Endothelial cell of umbilical vein (primary cell): ENCODE results near the gene ZNF740. TPM values are rescaled to one million over a fixed set of nuclear protein-coding genes. Genes with fewer than 3 reads are reported as not detected.
A peak's percentile ranks its signal among the peaks of the same experiment; 100 is the strongest.

Source experiments
- BruUV-seq: library from RNA; stranded (reverse); fragments of 400-500 nt; replicated peaks from 2 replicates; lab custom pipeline; 2021; lab: Mats Ljungman, UMichigan
- CTCF ChIA-PET: fragments of 300-600, 350-600 bp; sonication (Branson Sonifier 250); formaldehyde crosslinking; loops from one replicate; lab custom pipeline; 2021; ENCODE audit warnings: antibody characterized with exemption, inconsistent platforms; lab: Charles Lee
- POLR2A ChIA-PET: fragments of 300-600, 350-600 bp; sonication (Branson Sonifier 250); formaldehyde crosslinking; loops from one replicate; lab custom pipeline; 2021; ENCODE audit warnings: antibody characterized with exemption, inconsistent platforms; lab: Charles Lee
- DNase-seq: peaks from one replicate; pipeline ENCODE4 v3.0.0-alpha.2; 2011; ENCODE audit warnings: low read depth, low spot score
- FAIRE-seq: peaks from 2 replicates; lab custom pipeline; 2011; peaks lifted over from hg19 to GRCh38; lab: Jason Lieb, UNC
- H2AFZ ChIP-seq: 2 replicates; pipeline ENCODE4 v1.6.0; 2012; ENCODE audit warnings: low read depth, low read length, control low read depth, inconsistent platforms
- H3K27ac ChIP-seq: 2 replicates; pipeline ENCODE4 v1.5.1; 2011; ENCODE audit warnings: low read depth, mild to moderate bottlenecking, control low read depth, low read length, moderate library complexity; ENCODE audit not compliant: insufficient read depth
- H3K27me3 ChIP-seq, 2 experiments: 2 replicates each; pipeline versions ENCODE4 v1.6.0 to v1.6.1; 2011; ENCODE audit warnings: low read length in 2 of 2, mixed read lengths in 1 of 2; ENCODE audit not compliant: control insufficient read depth in 2 of 2, insufficient read depth in 2 of 2
- H3K36me3 ChIP-seq, 2 experiments: 2 replicates in 1 of 2; 3 replicates in 1 of 2; pipeline ENCODE4 v1.5.1; 2011; ENCODE audit warnings: low read length in 2 of 2, mild to moderate bottlenecking in 1 of 2, moderate library complexity in 1 of 2; ENCODE audit not compliant: control insufficient read depth in 2 of 2, insufficient read depth in 2 of 2; ENCODE audit errors: extremely low read depth in 1 of 2
- H3K4me1 ChIP-seq: 3 replicates; pipeline ENCODE4 v1.5.1; 2011; ENCODE audit warnings: mild to moderate bottlenecking, low read length; ENCODE audit not compliant: control insufficient read depth, insufficient read depth; ENCODE audit errors: extremely low read depth
- H3K4me2 ChIP-seq: 2 replicates; pipeline ENCODE4 v1.6.1; 2011; ENCODE audit warnings: low read length, control low read depth, mixed read lengths; ENCODE audit not compliant: insufficient read depth
- H3K4me3 ChIP-seq, 3 experiments: fragments of 200-600 bp in 1 of 3; sonication (generic), shearing (Covaris generic) in 1 of 3; replicated peaks in 1 of 3; 2 replicates each; pipeline ENCODE4 v1.5.1; 2011 to 2016; ENCODE audit warnings: control low read depth in 3 of 3, low read length in 3 of 3, mild to moderate bottlenecking in 2 of 3, inconsistent platforms in 1 of 3, low read depth in 1 of 3, moderate library complexity in 1 of 3; ENCODE audit not compliant: insufficient read depth in 1 of 3
- H3K79me2 ChIP-seq: 2 replicates; pipeline ENCODE4 v1.6.0; 2012; ENCODE audit warnings: low read length, inconsistent platforms; ENCODE audit not compliant: control insufficient read depth, insufficient read depth
- H3K9ac ChIP-seq: replicated peaks from 2 replicates; pipeline ENCODE3; 2011; ENCODE audit warnings: low read length, control low read depth; ENCODE audit not compliant: insufficient read depth; ENCODE audit errors: extremely low read depth
- H3K9me1 ChIP-seq: replicated peaks from 3 replicates; pipeline ENCODE4 v1.6.0; 2011; ENCODE audit warnings: mild to moderate bottlenecking, low read length; ENCODE audit not compliant: control insufficient read depth, insufficient read depth; ENCODE audit errors: extremely low read depth
- H3K9me3 ChIP-seq: replicated peaks from 2 replicates; pipeline ENCODE4 v1.5.1; 2012; ENCODE audit warnings: low read length, inconsistent platforms; ENCODE audit not compliant: control insufficient read depth, insufficient read depth
- H4K20me1 ChIP-seq: replicated peaks from 2 replicates; pipeline ENCODE3; 2011; ENCODE audit warnings: mild to moderate bottlenecking, low read length; ENCODE audit not compliant: control insufficient read depth, insufficient read depth; ENCODE audit errors: extremely low read depth
- EZH2 ChIP-seq: IDR thresholded peaks from 2 replicates; pipeline ENCODE4 v1.6.1; 2012; ENCODE audit warnings: borderline replicate concordance, low read depth, mild to moderate bottlenecking, moderate library complexity, low read length, inconsistent platforms; ENCODE audit not compliant: severe bottlenecking
- FOS ChIP-seq: IDR thresholded peaks from 2 replicates; pipeline ENCODE4 v1.6.1; 2011; ENCODE audit warnings: mild to moderate bottlenecking, low read length, moderate library complexity, borderline replicate concordance; ENCODE audit not compliant: insufficient read depth
- GATA2 ChIP-seq: IDR thresholded peaks from 2 replicates; pipeline ENCODE4 v1.7.0; 2011; ENCODE audit warnings: low read depth, mild to moderate bottlenecking, moderate library complexity, mixed read lengths, low read length; ENCODE audit not compliant: insufficient read length, insufficient read depth
- JUN ChIP-seq: IDR thresholded peaks from 2 replicates; pipeline ENCODE4 v1.6.1; 2011; ENCODE audit warnings: borderline replicate concordance, low read depth; ENCODE audit not compliant: insufficient read length, insufficient read depth
- MAX ChIP-seq: IDR thresholded peaks from 2 replicates; pipeline ENCODE4 v1.6.1; 2011; ENCODE audit not compliant: insufficient read depth, insufficient read length
- MYC ChIP-seq: IDR thresholded peaks from one replicate; pipeline ENCODE4 v1.6.1; 2011; ENCODE audit warnings: mild to moderate bottlenecking, low read depth, low read length
- POLR2A ChIP-seq: IDR thresholded peaks from 2 replicates; pipeline ENCODE4 v1.6.1; 2012; ENCODE audit warnings: low read depth, mild to moderate bottlenecking, control low read depth, low read length
- POLR2AphosphoS5 ChIP-seq: IDR thresholded peaks from 2 replicates; pipeline ENCODE4 v1.6.1; 2012; ENCODE audit warnings: low read depth, mild to moderate bottlenecking, control low read depth, low read length, moderate library complexity; ENCODE audit not compliant: insufficient read depth
- dilution Hi-C: fragments of 300-500 bp; cut with MboI; formaldehyde crosslinking; loops from one replicate; pipeline ENCODE4 v1.15.0; 2019; ENCODE audit warnings: low sequenced_read_pairs; ENCODE audit not compliant: extremely low pct_ligation_motif_present
- intact Hi-C: fragments of 100-400 bp; cut with micrococcal nuclease; formaldehyde crosslinking; loops from one replicate; pipeline ENCODE4 v1.10.0; 2022
- polyA plus RNA-seq, 4 experiments: library from polyadenylated mRNA; depleted of rRNA in 3 of 4; stranded (reverse) in 3 of 4; unstranded in 1 of 4; fragments of >200 nt; gene quantifications; 2 replicates each; pipeline versions ENCODE4 v1.2.1 to v1.2.3, GENCODE V29; 2011 to 2012; ENCODE audit warnings: missing spikeins in 1 of 4
- total RNA-seq: library from RNA; stranded (reverse); gene quantifications from 2 replicates; pipeline ENCODE4 v1.2.3, GENCODE V29; 2021
- TF ChIP-seq, protein P1 (sequence below), 2 donors: IDR thresholded peaks; 1 replicate in 1 of 2; 2 replicates in 1 of 2; pipeline ENCODE4 v1.5.1; 2011; ENCODE audit warnings: low read length in 2 of 2, mild to moderate bottlenecking in 2 of 2, moderate library complexity in 2 of 2, control low read depth in 1 of 2, inconsistent platforms in 1 of 2, low read depth in 1 of 2; ENCODE audit not compliant: insufficient read depth in 1 of 2; ENCODE audit errors: extremely low read depth in 1 of 2

The ZNF740 gene
- total and polyA plus RNA-seq, 2 donors (not counting 3 experiments of a cell fraction or from before 2014, with no cell fraction given), result 10.5 to 38.1 TPM

DNA sequence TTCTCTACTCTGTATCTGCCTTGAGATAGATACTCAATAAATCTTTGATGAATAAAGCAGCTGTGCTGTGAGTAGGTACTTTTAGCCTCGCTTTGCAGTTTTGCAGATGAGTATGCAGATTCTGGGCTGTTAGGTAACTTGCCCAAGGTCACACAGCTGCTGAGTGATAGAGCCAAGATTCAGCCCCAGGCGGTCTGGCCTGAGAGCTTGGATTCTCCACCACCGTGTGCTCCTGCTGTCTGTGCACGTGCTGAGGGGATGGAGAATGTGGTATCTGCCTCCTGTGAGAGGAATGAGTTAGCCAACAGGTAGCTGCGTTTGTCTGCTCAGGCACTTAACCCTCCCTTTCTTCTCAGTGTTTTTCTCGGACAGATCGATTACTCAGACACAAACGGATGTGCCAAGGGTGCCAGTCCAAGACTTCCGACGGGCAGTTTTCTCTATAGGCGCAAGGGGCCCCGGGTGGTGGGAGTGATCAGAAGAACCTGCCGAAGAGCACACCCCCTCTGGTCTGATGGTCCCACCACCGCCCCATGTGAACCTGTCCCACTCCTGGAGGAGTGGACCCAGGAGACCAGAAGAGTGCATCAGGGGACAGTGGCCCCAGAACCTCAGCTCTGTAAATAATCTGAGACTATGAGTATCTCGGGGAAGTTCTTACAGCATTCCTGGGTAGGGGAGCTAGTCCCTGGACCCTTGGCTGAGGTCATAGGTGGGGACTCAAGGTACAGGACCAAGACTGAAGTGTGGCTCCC is 6.8 kb downstream of the ZNF740 start:
- Histone ChIP-seq H3K79me2 (peaks cover 10% of the 10 kb centered on the region), H3K9ac (no peak overlapping the region), H3K36me3 (peaks cover 27 to 34% of the 10 kb centered on the region in 2 experiments), H3K4me3 (no peak overlapping the region), H3K9me3 (no peaks in the 10 kb centered on the region), H3K27me3 (no peaks in the 10 kb centered on the region), H3K9me1 (no peaks in the 10 kb centered on the region), H3K4me1 (peaks cover 11% of the 10 kb centered on the region), H2AFZ (no peak overlapping the region), H3K27ac (no peak overlapping the region), H4K20me1 (no peaks in the 10 kb centered on the region), H3K4me2 (no peak overlapping the region)
- BruUV-seq, result no TSS peak
- no peak for FAIRE-seq
- DNase-seq, result no peak
- ChIA-PET CTCF (interaction anchor here (0.7 to 7.2 kb wide), 9 partner anchors 11 to 149 kb away, joined by 3 to 101 read pairs (median 3); partner anchors contain the start of gene AAAS), POLR2A (no interaction called here)
- intact Hi-C loops, result no loop called here
- TF ChIP-seq EZH2 (no peak), MAX (no peak), FOS (no peak), POLR2A (no peak), JUN (no peak)
- dilution Hi-C loops, result loop anchor here (10.0 kb wide), 1 partner anchor 53 kb away; no protein-coding TSS in a partner anchor

GRCh38 chr12:53190108-53190729 is 9.7 kb downstream of the ZNF740 start:
- no peaks in the 10 kb centered on the region for H3K9me1 ChIP-seq
- FAIRE-seq (peak; percentile 68), DNase-seq (peak; percentile 49)
- intact Hi-C loops, result loop anchor here (1.0 kb wide), 1 partner anchor 31 kb away; no protein-coding TSS in a partner anchor
- H3K9ac ChIP-seq, result no peak overlapping the region
- H3K36me3 ChIP-seq, result peaks cover 22 to 28% of the 10 kb centered on the region in 2 experiments
- H3K79me2 ChIP-seq, result no peaks in the 10 kb centered on the region
- no peak overlapping the region for H3K4me2 ChIP-seq
- H4K20me1 ChIP-seq, result no peaks in the 10 kb centered on the region
- ChIA-PET CTCF (interaction anchor here (1.0 to 7.2 kb wide), 12 partner anchors 9 to 124 kb away, joined by 3 to 102 read pairs (median 7); partner anchors contain the start of genes CSAD, SOAT2, SPRYD3 and ZNF740), POLR2A (interaction anchor here (1.0 kb wide), 1 partner anchor 124 kb away, joined by 4 read pairs; no protein-coding TSS in a partner anchor)
- no peak overlapping the region for H3K27ac ChIP-seq
- no peak overlapping the region for H3K4me3 ChIP-seq
- no peak overlapping the region for H2AFZ ChIP-seq
- peaks cover 4% of the 10 kb centered on the region for H3K4me1 ChIP-seq
- dilution Hi-C loops, result no loop called here
- H3K9me3 ChIP-seq, result no peaks in the 10 kb centered on the region
- no TSS peak for BruUV-seq
- H3K27me3 ChIP-seq, result no peaks in the 10 kb centered on the region
- no peak for TF ChIP-seq MYC
- no peak for TF ChIP-seq JUN
- no peak for TF ChIP-seq POLR2A
- TF ChIP-seq POLR2AphosphoS5, result peak; percentile 27
- TF ChIP-seq EZH2, result no peak
- no peak for TF ChIP-seq GATA2
- no peak for TF ChIP-seq MAX
- TF ChIP-seq, protein P1, sequence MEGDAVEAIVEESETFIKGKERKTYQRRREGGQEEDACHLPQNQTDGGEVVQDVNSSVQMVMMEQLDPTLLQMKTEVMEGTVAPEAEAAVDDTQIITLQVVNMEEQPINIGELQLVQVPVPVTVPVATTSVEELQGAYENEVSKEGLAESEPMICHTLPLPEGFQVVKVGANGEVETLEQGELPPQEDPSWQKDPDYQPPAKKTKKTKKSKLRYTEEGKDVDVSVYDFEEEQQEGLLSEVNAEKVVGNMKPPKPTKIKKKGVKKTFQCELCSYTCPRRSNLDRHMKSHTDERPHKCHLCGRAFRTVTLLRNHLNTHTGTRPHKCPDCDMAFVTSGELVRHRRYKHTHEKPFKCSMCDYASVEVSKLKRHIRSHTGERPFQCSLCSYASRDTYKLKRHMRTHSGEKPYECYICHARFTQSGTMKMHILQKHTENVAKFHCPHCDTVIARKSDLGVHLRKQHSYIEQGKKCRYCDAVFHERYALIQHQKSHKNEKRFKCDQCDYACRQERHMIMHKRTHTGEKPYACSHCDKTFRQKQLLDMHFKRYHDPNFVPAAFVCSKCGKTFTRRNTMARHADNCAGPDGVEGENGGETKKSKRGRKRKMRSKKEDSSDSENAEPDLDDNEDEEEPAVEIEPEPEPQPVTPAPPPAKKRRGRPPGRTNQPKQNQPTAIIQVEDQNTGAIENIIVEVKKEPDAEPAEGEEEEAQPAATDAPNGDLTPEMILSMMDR (IDR thresholded peaks at IDR 0.05; ENCODE audit: extremely low read depth in 1 of 2, insufficient read depth in 1 of 2, low read depth in 1 of 2, low read length in 2 of 2), result peak; percentile 73 to 86
- no peak for TF ChIP-seq FOS
